Measurements from ENCODE around the gene ATP8B4.

DNA sequence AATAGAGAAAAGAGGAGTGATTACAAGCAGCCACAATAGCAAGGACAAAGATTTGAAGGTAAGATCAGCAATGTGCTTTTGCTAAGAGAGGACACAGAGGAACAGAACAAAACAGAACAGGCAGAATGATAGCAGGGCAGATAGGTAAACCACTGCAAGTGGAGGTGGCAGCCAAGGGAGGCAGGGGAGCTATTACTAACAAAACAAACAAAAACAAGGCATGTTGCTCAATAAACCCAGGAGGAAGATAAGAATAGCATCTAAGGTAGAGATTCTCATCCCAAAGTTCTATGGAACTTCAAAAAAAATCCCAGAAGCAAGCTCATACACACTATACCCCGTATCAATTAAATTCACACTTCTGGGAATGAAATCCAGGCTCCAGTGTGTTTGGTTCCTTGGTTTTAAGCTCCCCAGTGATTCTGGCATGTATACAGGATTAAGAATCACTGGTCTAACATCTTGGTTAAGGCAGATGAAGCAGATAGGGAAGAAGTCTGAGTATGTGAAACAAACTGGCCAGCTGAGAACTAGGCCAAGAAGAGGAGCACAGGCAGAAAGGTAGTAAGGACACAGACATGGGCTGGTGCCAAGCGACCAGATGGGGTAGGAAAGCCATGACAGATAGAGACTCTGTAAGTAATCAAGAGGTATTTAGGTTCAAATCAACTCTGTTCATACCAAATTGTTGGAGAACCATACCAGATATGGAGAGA, 309.0 kb downstream of the ATP8B4 start:
- TF ChIP-seq FOXM1 (IDR thresholded peaks at IDR 0.05; ENCODE audit: borderline replicate concordance) (no peak), ARNT (IDR thresholded peaks at IDR 0.05) (no peak), BHLHE40 (IDR thresholded peaks at IDR 0.05; ENCODE audit: borderline replicate concordance) (no peak)

All from HEK293T (cell line).